Measurements from ENCODE around the gene HS3ST5. TPM values are rescaled to one million over a fixed set of nuclear protein-coding genes. Genes with fewer than 3 reads are reported as not detected.

The HS3ST5 gene
- total RNA-seq, 4 donors from 2014 or later: 0.42 to 2.8 TPM; not detected in 2

DNA sequence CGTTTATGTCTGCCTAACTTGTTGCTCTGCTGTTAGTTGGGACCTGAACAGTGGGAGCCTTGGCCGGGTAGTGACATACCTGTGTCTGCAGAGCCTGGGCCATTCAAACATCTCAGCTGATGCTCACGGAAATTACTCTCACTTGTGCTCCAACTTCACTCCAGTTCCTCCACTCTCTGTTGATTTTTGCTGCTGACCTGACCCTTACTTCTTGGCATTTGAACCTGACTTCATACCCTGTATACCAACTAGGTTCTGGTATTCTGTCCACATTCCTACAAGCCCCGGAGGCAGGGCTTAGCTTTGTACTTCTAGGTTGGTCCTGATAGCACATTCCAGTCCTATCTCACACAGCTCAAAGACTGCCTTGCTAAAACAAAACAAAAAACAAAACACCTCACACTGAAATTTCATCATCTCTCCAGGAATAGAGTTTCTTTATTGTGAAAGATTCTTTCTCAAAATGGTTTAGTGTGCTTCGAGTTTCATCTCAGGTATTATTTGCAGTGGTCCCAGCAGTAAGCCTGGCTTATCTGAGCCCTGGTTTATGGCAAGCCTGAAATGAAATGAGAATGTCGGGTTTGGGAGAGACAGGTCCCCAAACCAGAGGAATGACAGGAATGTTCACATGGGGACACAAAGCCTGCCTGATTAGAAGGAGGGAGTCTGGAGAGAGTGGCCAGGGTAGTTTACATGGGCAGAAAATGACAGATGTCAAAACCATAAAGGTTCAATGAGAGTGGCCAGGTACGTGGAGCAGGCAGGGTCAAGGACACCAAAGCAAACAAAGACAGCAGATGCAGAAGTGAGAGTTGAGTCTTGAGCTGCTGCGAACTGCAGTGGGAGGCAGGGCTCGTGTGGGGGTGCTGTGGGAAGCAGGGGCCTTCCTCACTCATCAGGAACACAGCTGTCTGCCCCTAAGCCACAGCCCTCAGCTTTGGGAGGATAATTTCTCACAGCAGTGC, 197.7 kb downstream of the HS3ST5 start:
- Histone ChIP-seq H3K27ac (no peak overlapping the region), H3K4me3 (no peak overlapping the region), H3K36me3 (no peaks in the 10 kb centered on the region), H3K27me3 (no peaks in the 10 kb centered on the region), H3K9me3 (peaks cover 0 to 6% (median 0%) of the 10 kb centered on the region in 4 donors), H3K4me1 (no peaks in the 10 kb centered on the region)
- TF ChIP-seq EP300 (IDR thresholded peaks at IDR 0.05) (no peak), POLR2A (IDR thresholded peaks at IDR 0.05) (no peak)
- TF ChIP-seq, protein P1, sequence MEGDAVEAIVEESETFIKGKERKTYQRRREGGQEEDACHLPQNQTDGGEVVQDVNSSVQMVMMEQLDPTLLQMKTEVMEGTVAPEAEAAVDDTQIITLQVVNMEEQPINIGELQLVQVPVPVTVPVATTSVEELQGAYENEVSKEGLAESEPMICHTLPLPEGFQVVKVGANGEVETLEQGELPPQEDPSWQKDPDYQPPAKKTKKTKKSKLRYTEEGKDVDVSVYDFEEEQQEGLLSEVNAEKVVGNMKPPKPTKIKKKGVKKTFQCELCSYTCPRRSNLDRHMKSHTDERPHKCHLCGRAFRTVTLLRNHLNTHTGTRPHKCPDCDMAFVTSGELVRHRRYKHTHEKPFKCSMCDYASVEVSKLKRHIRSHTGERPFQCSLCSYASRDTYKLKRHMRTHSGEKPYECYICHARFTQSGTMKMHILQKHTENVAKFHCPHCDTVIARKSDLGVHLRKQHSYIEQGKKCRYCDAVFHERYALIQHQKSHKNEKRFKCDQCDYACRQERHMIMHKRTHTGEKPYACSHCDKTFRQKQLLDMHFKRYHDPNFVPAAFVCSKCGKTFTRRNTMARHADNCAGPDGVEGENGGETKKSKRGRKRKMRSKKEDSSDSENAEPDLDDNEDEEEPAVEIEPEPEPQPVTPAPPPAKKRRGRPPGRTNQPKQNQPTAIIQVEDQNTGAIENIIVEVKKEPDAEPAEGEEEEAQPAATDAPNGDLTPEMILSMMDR (IDR thresholded peaks at IDR 0.05): no peak
- no peak for DNase-seq (ENCODE audit: low spot score in 2 of 2)
- 49 to 50% methylated on average over 9 of the region's 9 CpGs for WGBS, 2 donors

DNA sequence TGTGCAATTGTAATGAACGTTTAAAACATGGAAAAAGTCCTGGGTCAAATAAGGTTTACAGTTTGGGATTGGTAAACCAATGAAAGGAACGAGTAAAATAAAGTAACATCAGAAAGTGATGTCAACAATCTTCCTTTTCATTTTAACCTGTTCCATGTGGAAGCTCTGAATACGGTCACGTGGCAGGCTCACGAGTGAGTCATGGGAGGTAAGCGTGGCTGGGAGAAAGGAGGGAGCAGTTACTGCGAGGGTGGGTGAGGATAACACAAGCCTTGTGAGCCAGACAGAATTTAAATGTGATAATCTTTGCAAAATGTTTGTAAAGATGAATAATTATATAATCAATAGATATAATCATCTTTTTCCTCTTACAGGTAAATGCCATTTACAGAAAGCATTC, 200.6 kb downstream of the HS3ST5 start:
- DNase-seq (ENCODE audit: low spot score in 2 of 2): no peak
- Histone ChIP-seq H3K27me3 (no peaks in the 10 kb centered on the region), H3K4me3 (no peak overlapping the region), H3K9me3 (peaks cover 0 to 4% (median 0%) of the 10 kb centered on the region in 4 donors), H3K27ac (no peak overlapping the region), H3K36me3 (no peaks in the 10 kb centered on the region), H3K4me1 (no peaks in the 10 kb centered on the region)
- TF ChIP-seq POLR2A (IDR thresholded peaks at IDR 0.05) (no peak), EP300 (IDR thresholded peaks at IDR 0.05) (no peak)
- TF ChIP-seq, protein P1 (IDR thresholded peaks at IDR 0.05): no peak
- WGBS, 2 donors: 85 to 86% methylated on average over 7 of the region's 7 CpGs

DNA sequence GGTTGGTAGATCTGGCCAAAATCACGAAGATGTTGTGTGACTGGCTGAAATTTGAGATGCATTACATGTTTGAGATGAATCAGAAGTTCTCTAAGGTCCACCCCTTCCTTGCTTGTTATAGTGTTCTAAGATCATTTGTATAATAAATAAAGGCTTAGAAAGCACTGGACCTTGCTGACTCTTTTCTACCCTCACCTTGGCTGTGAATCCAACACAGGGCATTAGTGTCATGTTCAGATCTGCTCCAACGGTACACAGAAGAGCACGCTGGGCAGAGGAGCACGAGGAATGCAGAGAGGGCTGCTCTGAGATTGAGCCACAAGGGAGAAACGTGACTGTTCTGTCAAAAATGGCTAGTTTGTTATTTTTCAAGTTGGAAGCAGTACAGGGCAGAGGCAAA, 202.4 kb downstream of the HS3ST5 start:
- Histone ChIP-seq H3K27me3 (no peaks in the 10 kb centered on the region), H3K4me3 (no peak overlapping the region), H3K36me3 (no peaks in the 10 kb centered on the region), H3K27ac (no peak overlapping the region), H3K9me3 (no peaks in the 10 kb centered on the region), H3K4me1 (no peaks in the 10 kb centered on the region)
- no peak for DNase-seq (ENCODE audit: low spot score in 2 of 2)
- WGBS, 2 donors: 48 to 55% methylated on average over 5 of the region's 5 CpGs
- TF ChIP-seq, protein P1 (IDR thresholded peaks at IDR 0.05): no peak
- TF ChIP-seq POLR2A (IDR thresholded peaks at IDR 0.05): no peak

DNA sequence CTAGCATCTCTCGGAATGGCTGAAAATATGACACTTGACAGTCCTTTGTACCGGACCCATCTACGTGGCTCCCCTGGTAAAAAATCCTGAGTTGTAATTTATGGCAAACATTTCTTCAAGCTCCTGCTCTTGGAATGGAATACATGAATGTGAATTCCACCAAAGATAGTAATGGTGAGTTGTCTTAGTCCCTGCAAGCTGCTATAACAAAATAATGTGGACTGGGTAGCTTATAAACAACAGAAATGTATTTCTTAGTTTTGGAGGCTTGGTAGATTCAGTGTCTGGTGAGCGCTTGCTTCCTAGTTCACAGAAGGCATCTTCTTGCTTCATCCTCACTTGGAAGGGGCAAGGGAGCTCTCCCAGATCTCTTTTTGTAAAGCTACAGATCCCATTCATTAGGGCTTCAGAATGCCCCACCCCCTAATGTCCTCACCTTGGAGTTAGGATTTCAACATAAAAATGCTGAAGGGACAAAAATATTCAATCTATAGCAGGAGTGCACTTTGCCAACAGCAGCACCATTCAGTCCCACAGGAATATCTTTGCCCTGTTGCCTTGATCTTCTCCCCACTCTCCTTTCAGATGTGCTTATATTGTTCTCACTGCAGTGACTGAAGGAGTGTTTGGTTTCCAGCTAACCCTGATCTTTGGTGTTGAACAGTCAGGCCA, 204.1 kb downstream of the HS3ST5 start:
- DNase-seq (ENCODE audit: low spot score in 2 of 2): no peak
- Histone ChIP-seq H3K36me3 (no peaks in the 10 kb centered on the region), H3K27ac (no peak overlapping the region), H3K4me3 (no peak overlapping the region), H3K27me3 (no peaks in the 10 kb centered on the region), H3K4me1 (no peaks in the 10 kb centered on the region), H3K9me3 (no peaks in the 10 kb centered on the region)
- TF ChIP-seq, protein P1 (IDR thresholded peaks at IDR 0.05): no peak
- no peak for TF ChIP-seq EP300 (IDR thresholded peaks at IDR 0.05)
- TF ChIP-seq POLR2A (IDR thresholded peaks at IDR 0.05): no peak
- 94 to 97% methylated on average over 4 of the region's 4 CpGs for WGBS, 2 donors
